ENCODE data around the gene LRMDA. TPM values are rescaled to one million over a fixed set of nuclear protein-coding genes. Genes with fewer than 3 reads are reported as not detected.

The LRMDA gene
- total and polyA plus RNA-seq, 2 of the 13 experiments (the other 11 are each of a cell fraction or from before 2014, with no cell fraction given): 13.4 to 22.0 TPM

- TF ChIP-seq, protein P1, sequence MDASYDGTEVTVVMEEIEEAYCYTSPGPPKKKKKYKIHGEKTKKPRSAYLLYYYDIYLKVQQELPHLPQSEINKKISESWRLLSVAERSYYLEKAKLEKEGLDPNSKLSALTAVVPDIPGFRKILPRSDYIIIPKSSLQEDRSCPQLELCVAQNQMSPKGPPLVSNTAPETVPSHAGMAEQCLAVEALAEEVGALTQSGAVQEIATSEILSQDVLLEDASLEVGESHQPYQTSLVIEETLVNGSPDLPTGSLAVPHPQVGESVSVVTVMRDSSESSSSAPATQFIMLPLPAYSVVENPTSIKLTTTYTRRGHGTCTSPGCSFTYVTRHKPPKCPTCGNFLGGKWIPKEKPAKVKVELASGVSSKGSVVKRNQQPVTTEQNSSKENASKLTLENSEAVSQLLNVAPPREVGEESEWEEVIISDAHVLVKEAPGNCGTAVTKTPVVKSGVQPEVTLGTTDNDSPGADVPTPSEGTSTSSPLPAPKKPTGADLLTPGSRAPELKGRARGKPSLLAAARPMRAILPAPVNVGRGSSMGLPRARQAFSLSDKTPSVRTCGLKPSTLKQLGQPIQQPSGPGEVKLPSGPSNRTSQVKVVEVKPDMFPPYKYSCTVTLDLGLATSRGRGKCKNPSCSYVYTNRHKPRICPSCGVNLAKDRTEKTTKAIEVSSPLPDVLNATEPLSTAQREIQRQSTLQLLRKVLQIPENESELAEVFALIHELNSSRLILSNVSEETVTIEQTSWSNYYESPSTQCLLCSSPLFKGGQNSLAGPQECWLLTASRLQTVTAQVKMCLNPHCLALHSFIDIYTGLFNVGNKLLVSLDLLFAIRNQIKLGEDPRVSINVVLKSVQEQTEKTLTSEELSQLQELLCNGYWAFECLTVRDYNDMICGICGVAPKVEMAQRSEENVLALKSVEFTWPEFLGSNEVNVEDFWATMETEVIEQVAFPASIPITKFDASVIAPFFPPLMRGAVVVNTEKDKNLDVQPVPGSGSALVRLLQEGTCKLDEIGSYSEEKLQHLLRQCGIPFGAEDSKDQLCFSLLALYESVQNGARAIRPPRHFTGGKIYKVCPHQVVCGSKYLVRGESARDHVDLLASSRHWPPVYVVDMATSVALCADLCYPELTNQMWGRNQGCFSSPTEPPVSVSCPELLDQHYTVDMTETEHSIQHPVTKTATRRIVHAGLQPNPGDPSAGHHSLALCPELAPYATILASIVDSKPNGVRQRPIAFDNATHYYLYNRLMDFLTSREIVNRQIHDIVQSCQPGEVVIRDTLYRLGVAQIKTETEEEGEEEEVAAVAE (CRISPR knock-in tag; IDR thresholded peaks at IDR 0.05; ENCODE audit: borderline replicate concordance): no peak
- TF ChIP-seq FOXA1 (IDR thresholded peaks at IDR 0.05): no peak
- 0 out of 2 replicates have a peak, but pooled peaks have one; percentile 13 for TF ChIP-seq FOXA1 (CRISPR knock-in tag; IDR thresholded peaks at IDR 0.05)
- peak; percentile 91; the same call in 1 of the 2 replicates for TF ChIP-seq RFXANK (CRISPR knock-in tag; IDR thresholded peaks at IDR 0.05)
- TF ChIP-seq RAD51 (IDR thresholded peaks at IDR 0.05; ENCODE audit: borderline replicate concordance): no peak
- no peak for TF ChIP-seq ZNF772 (CRISPR knock-in tag; IDR thresholded peaks at IDR 0.05)
- TF ChIP-seq HDAC6 (IDR thresholded peaks at IDR 0.05; ENCODE audit: low read depth, low read length): no peak
- TF ChIP-seq, protein P2, sequence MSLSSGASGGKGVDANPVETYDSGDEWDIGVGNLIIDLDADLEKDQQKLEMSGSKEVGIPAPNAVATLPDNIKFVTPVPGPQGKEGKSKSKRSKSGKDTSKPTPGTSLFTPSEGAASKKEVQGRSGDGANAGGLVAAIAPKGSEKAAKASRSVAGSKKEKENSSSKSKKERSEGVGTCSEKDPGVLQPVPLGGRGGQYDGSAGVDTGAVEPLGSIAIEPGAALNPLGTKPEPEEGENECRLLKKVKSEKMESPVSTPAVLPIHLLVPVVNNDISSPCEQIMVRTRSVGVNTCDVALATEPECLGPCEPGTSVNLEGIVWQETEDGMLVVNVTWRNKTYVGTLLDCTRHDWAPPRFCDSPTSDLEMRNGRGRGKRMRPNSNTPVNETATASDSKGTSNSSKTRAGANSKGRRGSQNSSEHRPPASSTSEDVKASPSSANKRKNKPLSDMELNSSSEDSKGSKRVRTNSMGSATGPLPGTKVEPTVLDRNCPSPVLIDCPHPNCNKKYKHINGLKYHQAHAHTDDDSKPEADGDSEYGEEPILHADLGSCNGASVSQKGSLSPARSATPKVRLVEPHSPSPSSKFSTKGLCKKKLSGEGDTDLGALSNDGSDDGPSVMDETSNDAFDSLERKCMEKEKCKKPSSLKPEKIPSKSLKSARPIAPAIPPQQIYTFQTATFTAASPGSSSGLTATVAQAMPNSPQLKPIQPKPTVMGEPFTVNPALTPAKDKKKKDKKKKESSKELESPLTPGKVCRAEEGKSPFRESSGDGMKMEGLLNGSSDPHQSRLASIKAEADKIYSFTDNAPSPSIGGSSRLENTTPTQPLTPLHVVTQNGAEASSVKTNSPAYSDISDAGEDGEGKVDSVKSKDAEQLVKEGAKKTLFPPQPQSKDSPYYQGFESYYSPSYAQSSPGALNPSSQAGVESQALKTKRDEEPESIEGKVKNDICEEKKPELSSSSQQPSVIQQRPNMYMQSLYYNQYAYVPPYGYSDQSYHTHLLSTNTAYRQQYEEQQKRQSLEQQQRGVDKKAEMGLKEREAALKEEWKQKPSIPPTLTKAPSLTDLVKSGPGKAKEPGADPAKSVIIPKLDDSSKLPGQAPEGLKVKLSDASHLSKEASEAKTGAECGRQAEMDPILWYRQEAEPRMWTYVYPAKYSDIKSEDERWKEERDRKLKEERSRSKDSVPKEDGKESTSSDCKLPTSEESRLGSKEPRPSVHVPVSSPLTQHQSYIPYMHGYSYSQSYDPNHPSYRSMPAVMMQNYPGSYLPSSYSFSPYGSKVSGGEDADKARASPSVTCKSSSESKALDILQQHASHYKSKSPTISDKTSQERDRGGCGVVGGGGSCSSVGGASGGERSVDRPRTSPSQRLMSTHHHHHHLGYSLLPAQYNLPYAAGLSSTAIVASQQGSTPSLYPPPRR (CRISPR knock-in tag; IDR thresholded peaks at IDR 0.05; ENCODE audit: borderline replicate concordance): no peak
- TF ChIP-seq, protein P3, sequence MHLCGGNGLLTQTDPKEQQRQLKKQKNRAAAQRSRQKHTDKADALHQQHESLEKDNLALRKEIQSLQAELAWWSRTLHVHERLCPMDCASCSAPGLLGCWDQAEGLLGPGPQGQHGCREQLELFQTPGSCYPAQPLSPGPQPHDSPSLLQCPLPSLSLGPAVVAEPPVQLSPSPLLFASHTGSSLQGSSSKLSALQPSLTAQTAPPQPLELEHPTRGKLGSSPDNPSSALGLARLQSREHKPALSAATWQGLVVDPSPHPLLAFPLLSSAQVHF (CRISPR knock-in tag; IDR thresholded peaks at IDR 0.05): no peak
- TF ChIP-seq, protein P4, sequence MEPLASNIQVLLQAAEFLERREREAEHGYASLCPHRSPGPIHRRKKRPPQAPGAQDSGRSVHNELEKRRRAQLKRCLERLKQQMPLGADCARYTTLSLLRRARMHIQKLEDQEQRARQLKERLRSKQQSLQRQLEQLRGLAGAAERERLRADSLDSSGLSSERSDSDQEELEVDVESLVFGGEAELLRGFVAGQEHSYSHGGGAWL (CRISPR knock-in tag; IDR thresholded peaks at IDR 0.05): peak; percentile 52; the same call in 1 of the 2 replicates
- TF ChIP-seq, protein P5, sequence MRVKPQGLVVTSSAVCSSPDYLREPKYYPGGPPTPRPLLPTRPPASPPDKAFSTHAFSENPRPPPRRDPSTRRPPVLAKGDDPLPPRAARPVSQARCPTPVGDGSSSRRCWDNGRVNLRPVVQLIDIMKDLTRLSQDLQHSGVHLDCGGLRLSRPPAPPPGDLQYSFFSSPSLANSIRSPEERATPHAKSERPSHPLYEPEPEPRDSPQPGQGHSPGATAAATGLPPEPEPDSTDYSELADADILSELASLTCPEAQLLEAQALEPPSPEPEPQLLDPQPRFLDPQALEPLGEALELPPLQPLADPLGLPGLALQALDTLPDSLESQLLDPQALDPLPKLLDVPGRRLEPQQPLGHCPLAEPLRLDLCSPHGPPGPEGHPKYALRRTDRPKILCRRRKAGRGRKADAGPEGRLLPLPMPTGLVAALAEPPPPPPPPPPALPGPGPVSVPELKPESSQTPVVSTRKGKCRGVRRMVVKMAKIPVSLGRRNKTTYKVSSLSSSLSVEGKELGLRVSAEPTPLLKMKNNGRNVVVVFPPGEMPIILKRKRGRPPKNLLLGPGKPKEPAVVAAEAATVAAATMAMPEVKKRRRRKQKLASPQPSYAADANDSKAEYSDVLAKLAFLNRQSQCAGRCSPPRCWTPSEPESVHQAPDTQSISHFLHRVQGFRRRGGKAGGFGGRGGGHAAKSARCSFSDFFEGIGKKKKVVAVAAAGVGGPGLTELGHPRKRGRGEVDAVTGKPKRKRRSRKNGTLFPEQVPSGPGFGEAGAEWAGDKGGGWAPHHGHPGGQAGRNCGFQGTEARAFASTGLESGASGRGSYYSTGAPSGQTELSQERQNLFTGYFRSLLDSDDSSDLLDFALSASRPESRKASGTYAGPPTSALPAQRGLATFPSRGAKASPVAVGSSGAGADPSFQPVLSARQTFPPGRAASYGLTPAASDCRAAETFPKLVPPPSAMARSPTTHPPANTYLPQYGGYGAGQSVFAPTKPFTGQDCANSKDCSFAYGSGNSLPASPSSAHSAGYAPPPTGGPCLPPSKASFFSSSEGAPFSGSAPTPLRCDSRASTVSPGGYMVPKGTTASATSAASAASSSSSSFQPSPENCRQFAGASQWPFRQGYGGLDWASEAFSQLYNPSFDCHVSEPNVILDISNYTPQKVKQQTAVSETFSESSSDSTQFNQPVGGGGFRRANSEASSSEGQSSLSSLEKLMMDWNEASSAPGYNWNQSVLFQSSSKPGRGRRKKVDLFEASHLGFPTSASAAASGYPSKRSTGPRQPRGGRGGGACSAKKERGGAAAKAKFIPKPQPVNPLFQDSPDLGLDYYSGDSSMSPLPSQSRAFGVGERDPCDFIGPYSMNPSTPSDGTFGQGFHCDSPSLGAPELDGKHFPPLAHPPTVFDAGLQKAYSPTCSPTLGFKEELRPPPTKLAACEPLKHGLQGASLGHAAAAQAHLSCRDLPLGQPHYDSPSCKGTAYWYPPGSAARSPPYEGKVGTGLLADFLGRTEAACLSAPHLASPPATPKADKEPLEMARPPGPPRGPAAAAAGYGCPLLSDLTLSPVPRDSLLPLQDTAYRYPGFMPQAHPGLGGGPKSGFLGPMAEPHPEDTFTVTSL (CRISPR knock-in tag; IDR thresholded peaks at IDR 0.05; ENCODE audit: borderline replicate concordance): 0 out of 2 replicates have a peak, but pooled peaks have one; percentile 8
- peak; percentile 76 for TF ChIP-seq ZBTB7A (CRISPR knock-in tag; IDR thresholded peaks at IDR 0.05)
These were observed 27.2 kb upstream of the LRMDA start (continued) for GRCh38 chr10:75403939-75404814.

All from HepG2 (cell line).